ENCODE results near the gene PPP1R1B.

The PPP1R1B gene

GRCh38 chr17:39615434-39615833, 11.3 kb upstream of the PPP1R1B start:
- no peak for DNase-seq (ENCODE audit: low spot score)

- no peak for DNase-seq (ENCODE audit: low spot score)
Observed at GRCh38 chr17:39617100-39617445, 9.7 kb upstream of the PPP1R1B start.

GRCh38 chr17:39617446-39618245, 9.1 kb upstream of the PPP1R1B start:
- DNase-seq (ENCODE audit: low spot score): no peak

DNA sequence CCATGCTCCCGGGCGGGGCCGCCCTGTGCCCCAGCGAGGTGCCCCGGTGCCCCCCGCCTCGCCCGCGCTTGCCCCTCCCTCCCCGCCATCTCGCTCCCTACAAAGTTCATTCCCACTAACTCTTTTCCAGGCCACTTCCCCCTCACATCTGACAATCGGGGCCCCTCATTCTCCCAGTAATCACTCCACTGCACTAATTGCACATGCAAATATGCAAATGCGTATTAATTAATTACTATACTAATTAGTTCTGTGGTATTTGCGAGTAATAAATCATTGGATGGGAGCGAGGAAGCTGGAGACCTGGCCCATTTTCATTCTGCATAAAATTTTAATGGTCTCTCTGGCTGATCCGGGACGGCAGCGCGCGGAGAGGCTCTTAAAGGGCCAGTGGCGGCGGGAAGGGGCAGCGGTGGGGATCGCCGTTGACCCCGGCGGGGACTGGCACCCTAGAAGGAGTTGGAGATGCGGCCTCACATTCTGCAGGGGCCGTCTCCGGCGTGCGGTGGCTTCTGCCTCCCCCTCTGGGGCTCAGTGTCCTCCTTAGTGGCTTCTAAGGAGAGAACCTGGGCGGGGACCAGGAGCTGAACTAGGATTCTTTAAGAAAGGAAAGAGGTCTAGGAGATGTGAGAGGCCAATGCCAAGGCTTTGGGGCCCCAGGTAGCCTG, 8.4 kb upstream of the PPP1R1B start:
- no peak for DNase-seq (ENCODE audit: low spot score)

DNA sequence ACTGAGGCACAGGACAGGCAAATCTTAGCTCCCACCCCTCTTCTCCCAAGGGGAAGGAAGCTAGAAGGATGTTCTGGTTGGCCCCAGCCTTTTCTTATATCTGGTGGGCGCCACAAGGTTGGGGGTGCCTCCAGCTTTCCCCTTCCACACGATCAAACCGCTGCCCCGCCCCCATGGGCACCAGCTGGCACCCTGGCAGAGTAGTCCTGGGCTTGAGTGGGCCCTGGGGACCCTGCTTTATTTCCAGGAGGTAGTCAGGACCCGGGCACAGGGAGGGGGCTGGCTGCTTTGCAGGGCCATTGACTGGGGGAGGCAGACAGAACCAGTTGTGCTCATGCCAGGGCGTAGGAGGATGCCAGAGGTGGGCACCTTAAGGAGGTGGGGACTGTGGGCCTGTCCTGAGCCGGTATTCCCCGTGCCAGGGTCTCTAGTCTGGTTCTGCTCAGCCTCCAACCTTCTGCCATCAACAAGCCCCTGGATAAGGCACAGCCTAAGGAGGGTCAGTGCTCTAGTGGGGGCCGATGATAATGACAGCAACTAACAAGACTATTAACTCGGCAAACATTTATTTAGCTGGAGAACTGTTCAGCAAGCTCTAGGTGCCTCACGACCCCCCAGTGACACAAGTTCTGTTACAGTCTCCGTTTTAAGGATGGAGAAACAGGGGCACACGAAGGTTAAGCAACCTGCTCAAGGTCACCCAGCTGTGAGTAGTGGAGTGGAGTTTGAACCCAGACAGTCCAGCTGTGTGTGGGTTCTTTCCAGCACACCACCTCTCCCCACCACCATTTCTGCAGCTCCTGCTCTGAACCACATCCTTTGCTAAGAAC, 7.6 kb upstream of the PPP1R1B start:
- no peak for DNase-seq (ENCODE audit: low spot score)

GRCh38 chr17:39619786-39620101, 7.0 kb upstream of the PPP1R1B start:
- no peak for DNase-seq (ENCODE audit: low spot score)

GRCh38 chr17:39621523-39622379, 5.0 kb upstream of the PPP1R1B start:
- DNase-seq (ENCODE audit: low spot score): peak; percentile 98

DNA sequence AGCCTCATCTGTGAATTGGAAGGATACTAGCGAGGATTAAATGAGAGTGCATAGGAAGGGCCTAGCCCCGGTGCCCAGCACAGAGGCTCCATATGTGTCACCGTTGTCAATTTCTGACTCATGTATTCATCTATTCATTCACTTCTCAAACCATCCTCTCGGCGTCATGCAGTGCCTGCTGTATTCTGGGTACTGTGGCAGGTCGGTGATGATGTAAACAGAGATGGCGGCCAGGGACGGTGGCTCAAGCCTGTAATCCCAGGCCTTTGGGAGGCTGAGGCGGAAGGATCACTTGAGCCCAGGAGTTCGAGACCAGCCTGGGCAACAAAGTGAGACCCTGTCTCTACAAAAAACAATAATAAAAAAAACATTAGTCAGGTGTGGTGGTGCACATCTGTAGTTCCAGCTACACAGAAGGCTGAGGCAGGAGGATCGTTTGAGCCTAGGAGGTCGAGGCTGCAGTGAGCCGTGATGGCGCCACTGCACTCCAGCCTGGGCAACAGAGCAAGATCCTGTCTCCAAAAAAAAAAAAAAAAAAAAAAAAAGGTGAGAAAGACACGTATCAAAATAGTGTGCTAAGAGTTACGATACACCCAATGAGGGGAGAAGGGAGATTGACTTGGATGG, 4.3 kb upstream of the PPP1R1B start:
- no peak for DNase-seq (ENCODE audit: low spot score)

DNA sequence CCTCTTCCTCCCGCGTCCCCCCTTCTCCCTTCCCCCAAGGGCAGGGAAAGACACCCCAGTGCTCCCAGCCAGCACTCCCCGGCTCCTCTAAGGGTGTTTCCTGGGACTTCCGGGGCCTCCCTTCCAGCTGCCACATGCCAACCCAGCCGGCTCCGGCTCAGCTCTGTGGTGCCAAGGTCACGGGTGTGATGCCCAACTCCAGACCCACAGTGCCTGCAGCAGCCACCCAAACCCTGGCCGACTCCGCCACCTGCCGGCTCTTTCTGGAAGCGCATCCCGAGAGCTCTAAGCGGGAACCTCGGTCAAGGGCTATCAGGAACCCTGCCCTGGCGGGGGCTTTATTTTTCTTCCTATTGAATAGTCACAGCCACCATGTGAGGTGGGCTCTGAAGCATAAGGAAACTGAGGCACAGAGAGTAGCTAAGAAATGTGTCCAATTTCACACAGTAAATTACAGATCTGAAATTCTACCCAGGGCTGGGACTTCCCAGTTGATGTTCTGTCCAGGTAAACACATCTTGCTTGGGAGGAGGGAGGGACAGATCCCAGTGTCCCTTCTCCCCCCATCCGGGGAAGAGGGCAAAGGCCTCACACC, 3.3 kb upstream of the PPP1R1B start:
- peak; percentile 93 for DNase-seq (ENCODE audit: low spot score)

DNA sequence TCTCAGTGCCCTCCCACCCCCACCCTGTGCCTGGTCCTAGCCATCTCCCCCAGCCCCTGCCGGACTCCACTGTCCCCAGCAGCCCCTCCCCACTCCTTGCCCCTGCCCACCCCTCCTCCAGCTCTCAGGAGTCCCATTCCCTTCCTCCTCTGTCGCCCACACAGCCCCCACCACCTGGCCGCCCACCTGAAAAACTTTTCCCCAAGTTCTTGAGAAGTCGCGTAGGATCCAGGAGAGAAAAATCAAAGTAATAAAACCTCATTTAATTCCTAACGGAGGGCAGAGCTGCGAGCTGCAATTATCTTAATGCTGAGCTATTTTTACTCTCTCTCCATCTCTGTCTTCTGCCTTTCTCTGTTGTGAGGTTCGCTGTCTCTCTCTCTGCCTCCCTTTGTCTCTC, 2.4 kb upstream of the PPP1R1B start:
- DNase-seq (ENCODE audit: low spot score): no peak

DNA sequence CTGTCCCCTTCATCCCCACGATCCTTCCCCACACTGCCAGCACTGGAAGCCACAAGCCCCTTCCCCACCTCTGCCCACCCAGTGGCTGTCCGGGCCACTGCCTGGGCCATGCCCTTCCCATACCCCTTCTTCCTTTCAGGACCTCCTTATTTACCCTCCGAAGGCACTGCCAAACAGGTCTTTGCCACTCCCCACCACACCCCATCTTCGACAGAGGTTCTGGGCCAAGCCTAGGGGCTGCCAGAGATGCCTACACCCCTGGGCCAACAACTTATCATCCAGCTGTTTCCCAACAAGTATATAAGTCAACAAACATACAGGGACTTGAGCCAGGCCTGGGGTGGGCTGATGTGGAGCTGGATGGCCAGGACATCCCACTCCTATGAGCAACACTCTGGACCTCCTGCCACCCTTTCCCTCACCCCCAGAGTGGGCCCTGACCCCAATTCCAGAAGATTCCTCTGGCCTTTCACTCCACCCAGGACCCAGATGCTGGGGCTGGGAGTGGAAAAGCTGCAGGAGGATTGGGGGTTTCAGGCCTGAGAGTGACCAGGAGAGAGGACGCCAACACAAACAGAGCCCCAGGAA, 1.5 kb upstream of the PPP1R1B start:
- no peak for DNase-seq (ENCODE audit: low spot score)

- peak; percentile 76 for DNase-seq (ENCODE audit: low spot score)
Observed at GRCh38 chr17:39627047-39627711, 427 bp downstream of the PPP1R1B start.

GRCh38 chr17:39627712-39628516, 1.2 kb downstream of the PPP1R1B start:
- no peak for DNase-seq (ENCODE audit: low spot score)

GRCh38 chr17:39628655-39629493, 2.1 kb downstream of the PPP1R1B start:
- no peak for DNase-seq (ENCODE audit: low spot score)

DNA sequence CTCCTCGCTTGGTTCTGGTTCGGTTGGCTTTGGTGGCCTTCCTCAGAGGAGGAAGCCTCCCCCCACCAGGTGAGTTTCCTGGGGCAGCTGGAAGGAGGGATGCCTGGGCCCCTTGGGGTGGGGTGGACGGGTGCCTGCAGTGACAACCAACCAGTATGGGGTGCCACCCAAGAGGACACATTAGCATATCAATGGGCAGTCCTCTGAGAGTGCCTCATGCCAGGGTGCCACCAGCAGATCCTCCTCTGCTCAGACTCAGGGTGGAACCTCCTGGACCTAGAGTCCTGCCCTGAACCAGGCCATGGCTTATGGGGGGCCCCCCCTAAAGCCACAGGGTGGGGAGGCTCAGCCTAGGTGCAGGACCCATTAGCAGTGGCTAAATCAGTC, 2.7 kb downstream of the PPP1R1B start:
- no peak for DNase-seq (ENCODE audit: low spot score)

DNA sequence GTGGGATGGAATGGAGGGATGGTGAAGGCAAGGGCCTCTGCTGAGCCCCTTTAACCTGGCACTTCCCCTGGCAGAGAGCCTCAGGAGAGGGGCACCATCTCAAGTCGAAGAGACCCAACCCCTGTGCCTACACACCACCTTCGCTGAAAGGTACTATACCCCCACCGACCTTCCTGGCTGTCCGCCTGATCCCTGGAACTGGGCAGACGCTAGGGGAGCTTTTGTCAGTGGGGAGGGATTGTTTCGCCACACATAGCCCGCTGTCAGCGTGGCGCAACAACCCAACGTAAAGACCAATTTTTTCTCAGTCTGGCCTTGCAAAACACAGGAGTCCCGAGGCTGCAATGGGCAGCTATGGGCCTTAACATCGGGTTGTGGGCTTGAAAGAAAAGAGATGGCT, 3.1 kb downstream of the PPP1R1B start:
- no peak for DNase-seq (ENCODE audit: low spot score)

DNA sequence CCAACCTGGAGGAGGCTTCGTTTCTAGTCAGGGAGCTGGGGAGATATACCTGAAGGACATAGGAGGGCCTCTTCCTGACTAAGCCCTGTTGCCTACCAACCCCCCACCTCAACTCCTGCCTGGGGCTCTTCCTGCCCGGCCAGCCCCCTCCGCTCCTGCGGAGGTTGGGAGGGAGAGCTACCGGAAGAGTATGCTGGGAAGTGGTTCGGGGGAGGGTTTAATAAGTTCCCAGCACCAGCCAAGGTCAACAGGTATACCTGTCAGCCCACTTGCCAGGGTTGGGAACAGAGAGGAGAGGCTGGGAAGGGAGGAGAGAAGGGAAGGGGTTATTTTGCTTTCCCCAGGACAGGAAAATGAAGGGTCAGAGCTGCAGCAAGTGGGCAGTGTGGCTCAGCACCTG, 4.7 kb downstream of the PPP1R1B start:
- no peak for DNase-seq (ENCODE audit: low spot score)

DNA sequence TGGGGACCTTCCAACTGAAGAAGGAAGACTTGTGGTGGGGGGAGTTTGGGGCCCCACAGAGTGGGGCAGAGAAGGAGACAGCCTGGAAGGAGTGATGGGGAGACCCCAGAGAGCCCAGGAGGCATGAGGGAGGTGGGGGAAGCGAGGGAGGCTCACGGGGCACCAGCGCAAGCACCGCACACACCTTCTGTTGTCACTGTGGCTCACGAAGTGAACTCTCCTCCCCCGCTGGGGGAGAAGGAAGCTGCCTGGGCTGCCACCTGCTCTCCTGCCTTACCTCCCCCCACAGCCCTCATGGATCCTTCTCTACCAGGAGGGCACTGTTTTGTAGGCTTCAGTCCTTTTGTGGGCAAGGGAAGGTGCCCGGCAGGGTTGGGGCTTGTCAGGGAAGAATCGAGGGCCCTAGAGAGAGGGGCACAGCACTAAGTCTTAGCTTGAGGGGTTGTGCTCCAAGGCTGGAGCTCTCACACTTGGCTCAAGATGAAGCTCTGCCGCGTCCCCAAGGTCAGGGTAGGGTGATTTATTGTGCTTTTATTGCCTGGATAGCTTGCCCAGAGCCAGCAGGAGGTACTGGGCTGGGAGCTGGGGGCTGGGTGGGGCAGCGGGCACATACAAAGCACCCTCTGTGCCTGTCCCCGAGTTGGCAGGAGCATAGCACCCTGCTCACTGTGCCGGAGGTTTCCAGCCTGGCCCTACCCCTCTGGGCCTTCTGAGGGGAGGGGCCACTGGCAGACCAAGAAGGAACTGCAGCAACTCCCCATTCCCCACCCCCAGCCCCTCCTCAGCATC, 5.6 kb downstream of the PPP1R1B start:
- no peak for DNase-seq (ENCODE audit: low spot score)
